Right renal pelvis (tissue), 4 donors: ENCODE measurements around the gene CXorf49. TPM values are rescaled to one million over a fixed set of nuclear protein-coding genes. Genes with fewer than 3 reads are reported as not detected.
"Not testable (repeated sequence)": the region's sequence is repeated elsewhere in the genome, so short reads cannot be mapped to it uniquely, and the experiment has no call there.

Experiments used
- DNase-seq, 4 donors: peaks; one replicate each; pipeline ENCODE4 v3.0.0-alpha.2; 2013; ENCODE audit warnings: low read depth in 4 of 4, low spot score in 3 of 4, missing footprints in 1 of 4
- polyA plus RNA-seq, 4 donors: library from polyadenylated mRNA; unstranded; fragments of 120-200 nt; gene quantifications; one replicate each; pipeline ENCODE4 v1.2.1, GENCODE V29; 2013; ENCODE audit not compliant: insufficient read length in 4 of 4

Gene CXorf49
- polyA plus RNA-seq, 4 donors: 0.10 TPM; not detected in 3

GRCh38 chrX:71675636-71676035, 42.4 kb downstream of the CXorf49 start:
- not testable (repeated sequence) for DNase-seq

GRCh38 chrX:71671938-71672337, 46.1 kb downstream of the CXorf49 start:
- no peak for DNase-seq

GRCh38 chrX:71671043-71671780, 46.9 kb downstream of the CXorf49 start:
- no peak for DNase-seq

- not testable (repeated sequence) for DNase-seq
Observed at GRCh38 chrX:71669947-71670346, 48.1 kb downstream of the CXorf49 start.

- no peak for DNase-seq
Observed at GRCh38 chrX:71669492-71669891, 48.6 kb downstream of the CXorf49 start.

- DNase-seq: no peak
Observed at GRCh38 chrX:71668248-71668595, 49.9 kb downstream of the CXorf49 start.

GRCh38 chrX:71667328-71668247, 50.5 kb downstream of the CXorf49 start, which contains the start of gene LOC101059915:
TSS of gene LOC101059915 (plus strand) at chrX:71667546.
- DNase-seq: no peak

- no peak for DNase-seq
Observed at GRCh38 chrX:71666240-71667223, 51.6 kb downstream of the CXorf49 start.

- DNase-seq: no peak
Observed at GRCh38 chrX:71665747-71666146, 52.3 kb downstream of the CXorf49 start.

GRCh38 chrX:71664889-71665491, 53.1 kb downstream of the CXorf49 start:
- DNase-seq: no peak

Other genes with a start within 250 kb of the CXorf49 start
- gene OGT, start 185.2 kb downstream of the CXorf49 start, polyA plus RNA-seq: 100 to 1,000 TPM; 163 to 223 (median 194) TPM
- 1 to 10 TPM; 1.6 to 3.3 (median 1.9) TPM for gene GCNA, start 139.8 kb downstream of the CXorf49 start, polyA plus RNA-seq
- gene CXCR3, start 99.8 kb downstream of the CXorf49 start, polyA plus RNA-seq: under 1 TPM; 0.12 to 0.22 (median 0.15) TPM
- under 1 TPM in 1 of 4 donors, not detected in 3; 0.10 TPM for gene CXorf49B, start 45.1 kb upstream of the CXorf49 start, polyA plus RNA-seq
- 1 to 10 TPM; 8.0 to 9.8 (median 9.3) TPM for gene NHSL2, start 192.6 kb upstream of the CXorf49 start, polyA plus RNA-seq